Measurements from ENCODE around the gene CIZ1.

CIZ1 gene

DNA sequence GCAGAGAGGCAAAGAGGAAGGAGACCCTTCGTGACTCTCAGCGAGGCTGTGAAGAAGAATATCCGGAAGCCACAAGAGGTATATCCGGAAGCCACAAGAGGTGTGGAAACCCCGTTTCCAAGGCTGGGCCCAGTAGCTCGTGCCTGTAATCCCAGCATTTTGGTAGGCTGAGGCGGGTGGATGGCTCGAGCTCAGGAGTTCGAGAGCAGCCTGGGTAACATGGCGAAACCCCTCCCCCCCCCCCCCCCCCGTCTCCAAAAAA, 31.9 kb downstream of the CIZ1 start:
- DNase-seq (ENCODE audit: low read depth), result peak; percentile 72
- TF ChIP-seq, protein P1, sequence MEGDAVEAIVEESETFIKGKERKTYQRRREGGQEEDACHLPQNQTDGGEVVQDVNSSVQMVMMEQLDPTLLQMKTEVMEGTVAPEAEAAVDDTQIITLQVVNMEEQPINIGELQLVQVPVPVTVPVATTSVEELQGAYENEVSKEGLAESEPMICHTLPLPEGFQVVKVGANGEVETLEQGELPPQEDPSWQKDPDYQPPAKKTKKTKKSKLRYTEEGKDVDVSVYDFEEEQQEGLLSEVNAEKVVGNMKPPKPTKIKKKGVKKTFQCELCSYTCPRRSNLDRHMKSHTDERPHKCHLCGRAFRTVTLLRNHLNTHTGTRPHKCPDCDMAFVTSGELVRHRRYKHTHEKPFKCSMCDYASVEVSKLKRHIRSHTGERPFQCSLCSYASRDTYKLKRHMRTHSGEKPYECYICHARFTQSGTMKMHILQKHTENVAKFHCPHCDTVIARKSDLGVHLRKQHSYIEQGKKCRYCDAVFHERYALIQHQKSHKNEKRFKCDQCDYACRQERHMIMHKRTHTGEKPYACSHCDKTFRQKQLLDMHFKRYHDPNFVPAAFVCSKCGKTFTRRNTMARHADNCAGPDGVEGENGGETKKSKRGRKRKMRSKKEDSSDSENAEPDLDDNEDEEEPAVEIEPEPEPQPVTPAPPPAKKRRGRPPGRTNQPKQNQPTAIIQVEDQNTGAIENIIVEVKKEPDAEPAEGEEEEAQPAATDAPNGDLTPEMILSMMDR (IDR thresholded peaks at IDR 0.05; ENCODE audit: insufficient read depth, low read depth, low read length, missing control alignments), result no peak
- H3K4me3 ChIP-seq (ENCODE audit: low read depth, low read length), result peak overlapping the region; percentile 81

GRCh38 chr9:128155736-128156500, 35.5 kb downstream of the CIZ1 start:
- TF ChIP-seq, protein P1 (IDR thresholded peaks at IDR 0.05; ENCODE audit: insufficient read depth, low read depth, low read length, missing control alignments), result no peak
- no peak for DNase-seq (ENCODE audit: low read depth)
- H3K4me3 ChIP-seq (ENCODE audit: low read depth, low read length), result no peak overlapping the region

- DNase-seq (ENCODE audit: low read depth), result no peak
- no peak overlapping the region for H3K4me3 ChIP-seq (ENCODE audit: low read depth, low read length)
- TF ChIP-seq, protein P1 (IDR thresholded peaks at IDR 0.05; ENCODE audit: insufficient read depth, low read depth, low read length, missing control alignments), result no peak
Observed at GRCh38 chr9:128153947-128154695, 37.3 kb downstream of the CIZ1 start.

DNA sequence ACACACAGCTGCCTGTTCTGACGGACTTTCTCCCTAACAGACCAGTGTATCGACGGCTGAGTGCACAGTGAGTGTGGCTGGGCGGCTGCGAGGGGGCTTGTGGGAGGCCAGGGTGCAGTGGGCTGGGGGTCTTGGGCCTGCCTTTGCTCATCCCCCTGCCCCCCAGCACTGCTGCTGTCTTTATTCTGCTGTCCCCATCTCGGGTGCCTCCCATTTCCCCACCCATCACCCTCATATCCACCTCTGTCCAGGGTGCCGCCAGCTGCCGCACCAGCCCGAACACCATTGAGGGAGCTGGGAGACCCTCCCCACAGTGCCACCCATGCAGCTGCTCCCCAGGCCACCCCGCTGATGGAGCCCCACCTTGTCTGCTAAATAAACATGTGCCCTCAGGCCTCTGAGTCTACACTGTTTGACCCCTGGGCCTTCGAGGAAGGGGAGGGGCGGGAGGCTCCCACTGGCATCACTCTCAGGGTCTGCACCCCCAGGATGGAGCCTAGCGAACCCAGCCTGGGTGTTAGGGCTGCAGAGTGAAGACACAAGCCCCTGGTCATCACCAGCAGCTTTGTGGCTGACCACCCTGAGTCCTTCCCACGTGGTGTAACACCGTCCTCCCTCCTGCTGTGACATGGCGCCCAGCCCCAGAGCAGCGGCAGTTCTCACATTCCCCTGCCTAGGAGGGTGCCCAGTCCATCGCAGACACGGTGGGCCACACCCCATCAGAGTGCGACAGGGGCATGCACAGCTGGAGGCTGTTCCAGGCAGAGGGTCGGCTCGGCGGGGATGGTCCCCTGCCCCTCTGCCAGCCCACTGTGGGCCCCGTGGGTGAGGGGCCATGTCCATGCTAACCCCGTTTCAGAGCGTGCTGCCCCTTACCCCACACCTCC, 38.1 kb downstream of the CIZ1 start:
- H3K4me3 ChIP-seq (ENCODE audit: low read depth, low read length), result no peak overlapping the region
- TF ChIP-seq, protein P1 (IDR thresholded peaks at IDR 0.05; ENCODE audit: insufficient read depth, low read depth, low read length, missing control alignments), result no peak
- no peak for DNase-seq (ENCODE audit: low read depth)

- TF ChIP-seq, protein P1 (IDR thresholded peaks at IDR 0.05; ENCODE audit: insufficient read depth, low read depth, low read length, missing control alignments), result no peak
- no peak for DNase-seq (ENCODE audit: low read depth)
- no peak overlapping the region for H3K4me3 ChIP-seq (ENCODE audit: low read depth, low read length)
Observed at GRCh38 chr9:128152133-128153059, 39.0 kb downstream of the CIZ1 start.
